LNCaP clone FGC (cell line): Measurements from ENCODE around the gene PCNA.
"Not testable (repeated sequence)": the region's sequence is repeated elsewhere in the genome, so short reads cannot be mapped to it uniquely, and the experiment has no call there.

Source experiments
- DNase-seq: peaks from one replicate; pipeline ENCODE4 v3.0.0-alpha.2; 2011; ENCODE audit warnings: low read depth
- H3K4me3 ChIP-seq: 2 replicates; pipeline ENCODE4 v1.5.1; 2011; ENCODE audit warnings: mild to moderate bottlenecking, low read depth, low read length, control low read depth
- CTCF ChIP-seq: IDR thresholded peaks from 2 replicates; pipeline ENCODE4 v1.5.1; 2012; ENCODE audit warnings: mild to moderate bottlenecking; ENCODE audit not compliant: control insufficient read depth, insufficient read depth; ENCODE audit errors: extremely low read depth

Gene PCNA

GRCh38 chr20:5118220-5119142 is 1.3 kb downstream of the PCNA start:
- no peak for TF ChIP-seq CTCF
- peak overlapping the region; percentile 98 for H3K4me3 ChIP-seq
- no peak for DNase-seq

- DNase-seq: no peak
- no peak for TF ChIP-seq CTCF
- H3K4me3 ChIP-seq: no peak overlapping the region
These were observed 2.9 kb downstream of the PCNA start for GRCh38 chr20:5116875-5117274.

- H3K4me3 ChIP-seq: no peak overlapping the region
- DNase-seq: no peak
- no peak for TF ChIP-seq CTCF
These were observed 5.4 kb downstream of the PCNA start for GRCh38 chr20:5114403-5114802.

GRCh38 chr20:5113615-5113986 is 6.2 kb downstream of the PCNA start:
- H3K4me3 ChIP-seq: peak overlapping the region; percentile 97
- no peak for DNase-seq
- no peak for TF ChIP-seq CTCF

- no peak for DNase-seq
- no peak overlapping the region for H3K4me3 ChIP-seq
- TF ChIP-seq CTCF: no peak
These were observed 10.5 kb downstream of the PCNA start for GRCh38 chr20:5109276-5109675.

GRCh38 chr20:5104479-5104878 is 15.3 kb downstream of the PCNA start:
- TF ChIP-seq CTCF: no peak
- H3K4me3 ChIP-seq: no peak overlapping the region
- DNase-seq: no peak

GRCh38 chr20:5100684-5101347 is 18.9 kb downstream of the PCNA start:
- H3K4me3 ChIP-seq: no peak overlapping the region
- peak; percentile 34 for DNase-seq
- peak; percentile 84 for TF ChIP-seq CTCF

GRCh38 chr20:5099909-5100308 is 19.8 kb downstream of the PCNA start:
- not testable (repeated sequence) for H3K4me3 ChIP-seq
- DNase-seq: peak; percentile 79

GRCh38 chr20:5099009-5099408 is 20.7 kb downstream of the PCNA start:
- H3K4me3 ChIP-seq, DNase-seq: not testable (repeated sequence)
